Smooth muscle cell of bladder (primary cell): ENCODE measurements around the gene TECPR1. TPM values are rescaled to one million over a fixed set of nuclear protein-coding genes. Genes with fewer than 3 reads are reported as not detected.

Experiments used
- total RNA-seq: library from RNA; depleted of rRNA; stranded (reverse); fragments of >200 nt; gene quantifications from 2 replicates; pipeline ENCODE4 v1.2.3, GENCODE V29; 2014

Gene TECPR1, protein sequence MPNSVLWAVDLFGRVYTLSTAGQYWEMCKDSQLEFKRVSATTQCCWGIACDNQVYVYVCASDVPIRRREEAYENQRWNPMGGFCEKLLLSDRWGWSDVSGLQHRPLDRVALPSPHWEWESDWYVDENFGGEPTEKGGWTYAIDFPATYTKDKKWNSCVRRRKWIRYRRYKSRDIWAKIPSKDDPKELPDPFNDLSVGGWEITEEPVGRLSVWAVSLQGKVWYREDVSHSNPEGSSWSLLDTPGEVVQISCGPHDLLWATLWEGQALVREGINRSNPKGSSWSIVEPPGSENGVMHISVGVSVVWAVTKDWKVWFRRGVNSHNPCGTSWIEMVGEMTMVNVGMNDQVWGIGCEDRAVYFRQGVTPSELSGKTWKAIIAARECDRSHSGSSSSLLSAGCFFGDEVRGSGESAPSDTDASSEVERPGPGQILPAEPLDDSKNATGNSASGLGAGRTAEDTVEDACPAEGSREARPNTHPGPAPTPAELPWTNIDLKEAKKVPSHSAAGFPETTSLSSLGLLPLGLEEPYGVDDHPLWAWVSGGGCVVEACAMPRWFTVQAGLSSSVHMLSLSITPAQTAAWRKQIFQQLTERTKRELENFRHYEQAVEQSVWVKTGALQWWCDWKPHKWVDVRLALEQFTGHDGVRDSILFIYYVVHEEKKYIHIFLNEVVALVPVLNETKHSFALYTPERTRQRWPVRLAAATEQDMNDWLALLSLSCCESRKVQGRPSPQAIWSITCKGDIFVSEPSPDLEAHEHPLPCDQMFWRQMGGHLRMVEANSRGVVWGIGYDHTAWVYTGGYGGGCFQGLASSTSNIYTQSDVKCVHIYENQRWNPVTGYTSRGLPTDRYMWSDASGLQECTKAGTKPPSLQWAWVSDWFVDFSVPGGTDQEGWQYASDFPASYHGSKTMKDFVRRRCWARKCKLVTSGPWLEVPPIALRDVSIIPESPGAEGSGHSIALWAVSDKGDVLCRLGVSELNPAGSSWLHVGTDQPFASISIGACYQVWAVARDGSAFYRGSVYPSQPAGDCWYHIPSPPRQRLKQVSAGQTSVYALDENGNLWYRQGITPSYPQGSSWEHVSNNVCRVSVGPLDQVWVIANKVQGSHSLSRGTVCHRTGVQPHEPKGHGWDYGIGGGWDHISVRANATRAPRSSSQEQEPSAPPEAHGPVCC
- 15.9 and 22.6 TPM in 2 replicates for total RNA-seq

DNA sequence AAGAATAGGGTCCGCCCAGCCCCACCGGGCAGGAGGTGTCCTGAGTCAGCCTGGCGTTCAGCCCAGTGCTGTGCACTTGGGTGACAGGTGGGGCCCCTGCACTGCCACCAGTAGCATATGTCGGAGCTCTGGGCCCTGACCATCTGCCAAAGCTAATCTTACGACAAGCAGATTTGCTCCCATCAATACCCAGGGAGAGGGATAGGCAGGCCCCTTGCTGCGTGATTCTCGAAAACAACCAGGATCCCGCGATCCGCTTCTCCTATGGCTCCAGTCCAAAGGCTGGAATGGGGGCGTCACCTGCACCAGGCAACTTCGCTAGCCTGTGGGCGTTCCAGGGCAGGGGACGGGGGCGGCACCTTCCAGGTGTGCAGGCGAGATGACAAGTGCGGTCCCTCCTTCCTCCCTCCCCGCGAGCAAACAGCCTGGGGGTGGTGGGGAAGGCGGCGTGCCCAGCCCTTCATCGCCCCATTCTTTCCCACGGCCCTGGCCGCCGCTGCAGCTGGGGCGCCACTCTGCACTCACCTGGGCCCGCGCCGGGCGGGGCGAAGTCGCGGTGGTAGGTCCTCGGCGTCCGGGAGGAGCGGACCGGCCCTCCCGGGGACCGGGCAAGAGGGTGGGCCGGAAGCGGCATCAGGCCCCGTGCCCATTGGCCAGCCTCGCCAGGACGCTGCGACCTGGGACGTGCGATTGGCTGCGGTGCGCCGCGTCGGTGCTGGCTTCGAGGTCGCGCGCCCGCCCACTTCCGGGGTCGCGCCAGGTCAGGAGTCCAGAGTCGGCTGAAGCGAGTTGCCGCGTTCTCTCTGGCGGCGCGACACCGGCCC, at the start of gene TECPR1:
TECPR1 (minus strand) TSS at position 632 of the 824 bp plus-strand sequence. CDS start 6,086 bp downstream, outside the sequence.

DNA sequence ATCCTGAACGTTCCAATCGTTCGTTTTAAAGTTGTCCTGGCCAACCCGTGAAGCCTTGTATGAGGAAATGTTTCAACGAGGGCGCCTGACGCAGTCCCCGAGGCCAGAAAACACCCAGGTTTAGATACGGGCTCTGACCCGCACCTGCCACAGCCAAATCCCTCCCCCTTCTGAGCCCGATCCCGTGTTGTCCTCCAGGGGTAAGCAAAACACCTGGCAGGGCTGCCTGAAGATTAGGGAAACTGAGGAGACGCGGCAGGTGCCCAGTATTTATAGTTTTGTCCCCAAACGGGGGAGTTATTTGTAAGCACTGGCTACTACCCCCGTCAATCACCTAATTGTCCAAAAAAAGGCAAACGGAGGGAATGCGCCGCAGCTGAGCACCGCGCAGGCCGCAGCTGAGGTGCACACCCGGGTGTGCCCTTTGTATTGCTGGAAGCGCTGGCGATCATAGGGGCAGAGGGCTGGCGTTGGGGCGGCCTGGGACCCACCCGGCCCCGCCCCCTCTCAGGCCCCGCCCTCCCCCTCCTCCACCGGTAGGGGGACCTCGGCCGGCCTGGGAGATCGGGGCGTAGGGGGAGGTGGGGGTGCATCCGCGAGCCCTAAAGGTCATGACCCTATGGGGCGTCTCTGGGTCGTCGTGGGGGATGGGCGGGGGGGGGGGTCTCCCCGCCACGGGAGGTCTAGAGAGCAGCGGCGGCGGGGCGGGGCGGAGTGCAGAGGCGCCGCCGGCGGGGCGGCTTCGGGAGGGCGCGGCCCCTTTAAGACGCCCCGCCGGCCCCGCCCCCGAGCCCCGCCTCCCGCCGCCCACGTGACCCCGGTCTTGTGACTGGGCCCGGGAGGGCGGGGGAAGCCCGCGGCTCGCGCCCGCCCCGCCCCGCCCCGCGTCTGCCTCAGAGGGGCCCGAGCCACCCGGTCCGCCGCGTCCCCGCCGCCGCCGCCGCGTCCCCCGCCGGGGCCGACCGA, 29.0 kb upstream of the TECPR1 start, which contains the start of gene BRI3:
BRI3 (plus strand) TSS at position 896 of the 966 bp plus-strand sequence. CDS start 110 bp downstream, outside the sequence.

DNA sequence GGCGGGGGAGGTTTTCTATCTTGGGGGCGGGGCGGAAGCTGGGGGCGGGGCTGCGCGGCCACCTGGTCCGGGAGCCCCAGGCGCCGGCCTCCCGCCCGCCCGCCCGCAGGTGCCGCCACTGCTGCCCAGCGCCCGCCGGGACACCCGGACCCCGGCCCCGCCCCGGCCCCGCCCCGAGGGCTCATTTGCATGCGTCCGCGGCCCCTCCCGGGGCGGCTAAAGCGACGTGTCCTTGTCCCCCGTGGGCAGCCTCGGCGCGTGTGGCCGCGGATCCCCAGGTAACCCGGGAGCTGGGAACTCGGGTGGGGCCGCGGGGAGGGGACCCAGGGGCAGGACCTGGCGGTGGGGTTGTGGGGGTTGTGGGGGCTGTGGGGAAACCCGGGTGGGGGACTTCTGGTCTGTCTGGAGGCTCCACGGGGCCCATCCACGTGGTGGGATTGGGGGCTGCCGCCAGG, 40.8 kb downstream of the TECPR1 start, which contains the start of gene BHLHA15:
BHLHA15 (plus strand) TSS at position 219 of the 455 bp plus-strand sequence. CDS start 871 bp downstream, outside the sequence.

Other genes with a start within 250 kb of the TECPR1 start
- 5.1 and 7.0 TPM in 2 replicates for gene LMTK2, start 145.4 kb downstream of the TECPR1 start, total RNA-seq
- gene BHLHA15, start 40.8 kb downstream of the TECPR1 start, total RNA-seq, result 0.37 TPM in 1 of 2 replicates, not detected in the other
- gene BRI3, start 29.5 kb upstream of the TECPR1 start, total RNA-seq, result 60.3 and 145 TPM in 2 replicates
- gene BAIAP2L1, start 148.9 kb upstream of the TECPR1 start, total RNA-seq, result 1.3 and 1.4 TPM in 2 replicates